ENCODE measurements around the gene AGMAT.

DNA sequence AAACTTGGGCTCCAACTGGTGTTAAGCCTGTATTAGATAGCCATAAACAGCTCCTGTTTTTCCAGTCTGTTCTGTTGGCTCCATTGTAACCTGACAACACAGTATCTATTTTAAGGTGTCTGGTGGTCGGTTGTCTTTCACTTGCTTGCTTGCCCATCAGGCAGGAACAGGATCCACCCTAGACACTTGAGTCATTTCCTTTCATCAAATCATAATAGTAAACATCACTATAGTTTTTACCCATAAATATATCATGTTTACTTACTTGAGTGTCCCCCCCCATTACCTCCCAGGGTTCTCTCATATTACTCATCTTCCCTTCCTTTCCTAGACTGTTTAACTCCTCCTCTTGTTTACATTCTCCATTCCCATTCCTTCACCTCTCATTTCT, 35.3 kb upstream of the AGMAT start:
- TF ChIP-seq, protein P1, sequence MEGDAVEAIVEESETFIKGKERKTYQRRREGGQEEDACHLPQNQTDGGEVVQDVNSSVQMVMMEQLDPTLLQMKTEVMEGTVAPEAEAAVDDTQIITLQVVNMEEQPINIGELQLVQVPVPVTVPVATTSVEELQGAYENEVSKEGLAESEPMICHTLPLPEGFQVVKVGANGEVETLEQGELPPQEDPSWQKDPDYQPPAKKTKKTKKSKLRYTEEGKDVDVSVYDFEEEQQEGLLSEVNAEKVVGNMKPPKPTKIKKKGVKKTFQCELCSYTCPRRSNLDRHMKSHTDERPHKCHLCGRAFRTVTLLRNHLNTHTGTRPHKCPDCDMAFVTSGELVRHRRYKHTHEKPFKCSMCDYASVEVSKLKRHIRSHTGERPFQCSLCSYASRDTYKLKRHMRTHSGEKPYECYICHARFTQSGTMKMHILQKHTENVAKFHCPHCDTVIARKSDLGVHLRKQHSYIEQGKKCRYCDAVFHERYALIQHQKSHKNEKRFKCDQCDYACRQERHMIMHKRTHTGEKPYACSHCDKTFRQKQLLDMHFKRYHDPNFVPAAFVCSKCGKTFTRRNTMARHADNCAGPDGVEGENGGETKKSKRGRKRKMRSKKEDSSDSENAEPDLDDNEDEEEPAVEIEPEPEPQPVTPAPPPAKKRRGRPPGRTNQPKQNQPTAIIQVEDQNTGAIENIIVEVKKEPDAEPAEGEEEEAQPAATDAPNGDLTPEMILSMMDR (conservative IDR thresholded peaks at IDR 0.05 in 1 of 2, IDR thresholded peaks at IDR 0.05 in 1 of 2; ENCODE audit: low read depth in 1 of 2, low read length in 2 of 2) = no peak
- no peak for TF ChIP-seq EZH2 (IDR thresholded peaks at IDR 0.05; ENCODE audit: low read length, missing control alignments)
